Activated CD8-positive, alpha-beta memory T cell treated with anti-CD3 and anti-CD28 coated beads, Interleukin-2, amount 10 ng/mL, durations not matched to agents 7 days and 5 days (primary cell): ENCODE results near the gene JAGN1. TPM values are rescaled to one million over a fixed set of nuclear protein-coding genes. Genes with fewer than 3 reads are reported as not detected.
"Not testable (repeated sequence)": the region's sequence is repeated elsewhere in the genome, so short reads cannot be mapped to it uniquely, and the experiment has no call there.

Source experiments
- ATAC-seq: fragments of 150-1000 bp; cut with Tn5 transposase; one replicate; pipeline ENCODE4 v1.10.0; 2021; ENCODE audit warnings: moderate library complexity
- CTCF ChIA-PET: fragments of 350-600 bp; sonication (Branson Sonifier 250); formaldehyde crosslinking; loops from one replicate; lab custom pipeline; 2021; ENCODE audit warnings: antibody characterized with exemption; lab: Charles Lee
- DNase-seq: peaks from one replicate; pipeline ENCODE4 v3.0.0-alpha.2; 2020
- H3K27ac Mint-ChIP-seq: one replicate; pipeline ENCODE4 v1.8.0; 2021; ENCODE audit warnings: mild to moderate bottlenecking, mixed read lengths
- H3K27me3 Mint-ChIP-seq: one replicate; pipeline ENCODE4 v1.8.0; 2021; ENCODE audit warnings: mixed read lengths
- H3K36me3 Mint-ChIP-seq: one replicate; pipeline ENCODE4 v1.8.0; 2021; ENCODE audit warnings: mild to moderate bottlenecking, mixed read lengths
- H3K4me1 Mint-ChIP-seq: one replicate; pipeline ENCODE4 v1.8.0; 2021; ENCODE audit warnings: mixed read lengths
- H3K4me3 Mint-ChIP-seq: one replicate; pipeline ENCODE4 v1.8.0; 2021; ENCODE audit warnings: mild to moderate bottlenecking, moderate library complexity, mixed read lengths
- H3K9me3 Mint-ChIP-seq: one replicate; pipeline ENCODE4 v1.8.0; 2022; ENCODE audit warnings: low read depth, mixed read lengths
- total RNA-seq, 2 experiments: library from RNA; stranded (reverse); gene quantifications; one replicate each; pipeline ENCODE4 v1.2.3, GENCODE V29; 2021

JAGN1 gene
- total RNA-seq, 2 experiments from 2014 or later, result 27.9 to 44.0 TPM

DNA sequence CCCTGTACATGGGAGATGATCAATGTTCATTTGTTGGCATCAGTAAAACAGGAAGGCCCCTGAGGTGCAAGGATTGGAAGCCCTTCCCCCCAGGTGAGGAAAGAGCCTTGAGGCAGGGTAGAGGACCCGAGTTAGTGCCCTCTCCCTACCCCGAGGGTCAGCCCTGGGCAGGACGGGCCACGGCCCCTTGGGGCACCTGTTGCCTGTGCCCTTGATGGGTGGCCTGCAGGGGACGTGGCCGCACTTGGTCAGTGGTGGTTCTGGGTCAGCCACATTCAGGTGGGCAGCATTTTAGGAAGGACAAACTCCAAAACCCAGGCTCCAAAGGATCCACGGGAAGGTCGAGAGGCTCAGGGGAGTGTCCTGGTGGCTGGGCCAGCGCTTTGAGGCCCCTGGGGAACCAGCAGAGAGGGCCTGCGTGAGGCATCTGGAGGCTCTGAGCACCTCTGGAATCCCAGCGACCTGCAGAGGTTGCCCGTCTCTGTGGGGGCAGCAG lies 30.8 kb upstream of the JAGN1 start:
- Mint-ChIP-seq H3K27me3 (peaks cover 10% of the 10 kb centered on the region), H3K4me3 (no peak overlapping the region), H3K27ac (no peak overlapping the region), H3K36me3 (no peaks in the 10 kb centered on the region), H3K9me3 (no peaks in the 10 kb centered on the region), H3K4me1 (peaks cover 1% of the 10 kb centered on the region)
- CTCF ChIA-PET, result no interaction called here
- ATAC-seq, result no peak
- DNase-seq, result no peak

- H3K36me3 Mint-ChIP-seq, result no peaks in the 10 kb centered on the region
- CTCF ChIA-PET, result no interaction called here
- no peak overlapping the region for H3K4me3 Mint-ChIP-seq
- ATAC-seq (no peak), DNase-seq (no peak)
- peaks cover 10% of the 10 kb centered on the region for H3K27me3 Mint-ChIP-seq
- H3K4me1 Mint-ChIP-seq, result peaks cover 1% of the 10 kb centered on the region
- no peak overlapping the region for H3K27ac Mint-ChIP-seq
- H3K9me3 Mint-ChIP-seq, result no peaks in the 10 kb centered on the region
These were observed 29.2 kb upstream of the JAGN1 start for GRCh38 chr3:9861201-9861600.

GRCh38 chr3:9861626-9862130 lies 28.7 kb upstream of the JAGN1 start:
- Mint-ChIP-seq H3K27me3 (peaks cover 10% of the 10 kb centered on the region), H3K4me3 (no peak overlapping the region), H3K27ac (no peak overlapping the region), H3K36me3 (no peaks in the 10 kb centered on the region), H3K4me1 (peaks cover 1% of the 10 kb centered on the region), H3K9me3 (no peaks in the 10 kb centered on the region)
- CTCF ChIA-PET, result no interaction called here
- ATAC-seq, result no peak
- DNase-seq, result no peak

GRCh38 chr3:9862391-9863057 lies 27.9 kb upstream of the JAGN1 start:
- H3K4me3 Mint-ChIP-seq, result no peak overlapping the region
- no peak for DNase-seq
- peaks cover 10% of the 10 kb centered on the region for H3K27me3 Mint-ChIP-seq

GRCh38 chr3:9863058-9863772 lies 27.2 kb upstream of the JAGN1 start:
- DNase-seq, result no peak
- H3K4me3 Mint-ChIP-seq, result no peak overlapping the region
- H3K27me3 Mint-ChIP-seq, result peaks cover 10% of the 10 kb centered on the region
- H3K36me3 Mint-ChIP-seq, result no peaks in the 10 kb centered on the region
- CTCF ChIA-PET, result no interaction called here
- H3K27ac Mint-ChIP-seq, result no peak overlapping the region
- no peak for ATAC-seq
- peaks cover 1% of the 10 kb centered on the region for H3K4me1 Mint-ChIP-seq
- no peaks in the 10 kb centered on the region for H3K9me3 Mint-ChIP-seq

More at GRCh38 chr3:9862391-9863057, 27.9 kb upstream of the JAGN1 start:
- ATAC-seq, result peak; percentile 85
- H3K4me1 Mint-ChIP-seq, result peaks cover 1% of the 10 kb centered on the region
- no peaks in the 10 kb centered on the region for H3K36me3 Mint-ChIP-seq
- no peaks in the 10 kb centered on the region for H3K9me3 Mint-ChIP-seq
- CTCF ChIA-PET, result no interaction called here
- H3K27ac Mint-ChIP-seq, result no peak overlapping the region

DNA sequence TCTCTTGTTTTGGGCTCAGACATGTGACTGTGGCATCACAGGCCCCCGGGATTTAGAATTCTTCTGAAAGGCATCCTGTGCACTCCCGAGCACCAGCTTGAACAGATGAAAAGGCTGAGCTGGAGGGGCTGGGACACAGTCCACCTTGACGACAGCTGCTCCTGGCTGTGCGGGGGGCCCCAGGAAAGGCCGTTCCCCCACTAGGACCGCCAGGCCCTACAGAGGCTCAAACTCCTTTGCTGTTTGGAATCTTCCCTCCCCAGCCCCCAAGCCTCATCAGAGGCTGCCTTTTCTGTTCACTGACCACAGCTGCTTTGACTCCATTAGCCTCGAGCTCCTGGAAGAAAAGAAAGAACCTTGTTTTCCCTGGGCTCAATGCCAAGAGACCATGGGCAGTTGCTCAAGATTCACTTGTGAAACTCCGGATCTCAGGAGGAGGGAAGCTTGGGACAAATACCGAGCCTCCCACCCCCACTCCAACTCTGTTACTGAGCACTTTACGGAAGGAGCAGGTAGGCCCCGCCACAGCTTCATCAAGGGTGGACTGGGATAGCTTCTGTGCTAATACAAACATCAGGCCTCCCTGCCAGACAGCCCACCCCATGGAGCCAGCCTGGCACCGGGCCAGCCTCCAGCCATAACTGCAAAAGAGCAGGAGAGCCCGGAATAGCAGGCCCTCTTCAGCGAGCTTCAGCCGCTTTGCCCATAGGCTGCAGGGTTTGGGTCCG lies 26.0 kb upstream of the JAGN1 start:
- H3K9me3 Mint-ChIP-seq, result no peaks in the 10 kb centered on the region

DNA sequence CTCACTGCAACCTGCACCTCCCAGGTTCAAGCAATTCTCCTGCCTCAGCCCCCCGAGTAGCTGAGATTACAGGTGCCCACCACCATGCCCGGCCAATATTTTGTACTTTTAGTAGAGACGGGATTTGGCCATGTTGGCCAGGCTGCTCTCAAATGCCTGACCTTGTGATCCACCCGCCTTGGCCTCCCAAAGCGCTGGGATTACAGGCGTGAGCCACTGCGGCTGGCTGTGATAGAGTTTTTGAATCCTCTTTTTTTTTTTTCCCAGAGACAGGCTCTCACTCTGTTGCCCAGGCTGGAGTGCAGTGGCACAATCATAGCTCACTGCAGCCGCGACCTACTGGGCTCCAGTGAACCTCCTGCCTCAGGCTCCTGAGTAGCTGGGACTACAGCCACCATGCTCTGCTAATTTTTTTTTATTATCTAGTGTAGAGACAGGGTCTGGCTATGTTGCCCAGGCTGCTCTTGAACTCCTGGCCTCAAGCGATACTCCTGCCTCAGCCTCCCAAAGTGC lies 25.2 kb upstream of the JAGN1 start:
- CTCF ChIA-PET, H3K4me1 Mint-ChIP-seq, H3K9me3 Mint-ChIP-seq, ATAC-seq, DNase-seq, H3K36me3 Mint-ChIP-seq, H3K4me3 Mint-ChIP-seq, H3K27ac Mint-ChIP-seq: not testable (repeated sequence)
- peaks cover 10% of the 10 kb centered on the region for H3K27me3 Mint-ChIP-seq

More for the DNA sequence above, 26.0 kb upstream of the JAGN1 start:
- Mint-ChIP-seq H3K4me1 (peaks cover 1% of the 10 kb centered on the region), H3K27ac (no peak overlapping the region), H3K4me3 (no peak overlapping the region), H3K27me3 (peaks cover 10% of the 10 kb centered on the region), H3K36me3 (no peaks in the 10 kb centered on the region)
- CTCF ChIA-PET, result no interaction called here
- DNase-seq, result no peak
- ATAC-seq, result no peak

DNA sequence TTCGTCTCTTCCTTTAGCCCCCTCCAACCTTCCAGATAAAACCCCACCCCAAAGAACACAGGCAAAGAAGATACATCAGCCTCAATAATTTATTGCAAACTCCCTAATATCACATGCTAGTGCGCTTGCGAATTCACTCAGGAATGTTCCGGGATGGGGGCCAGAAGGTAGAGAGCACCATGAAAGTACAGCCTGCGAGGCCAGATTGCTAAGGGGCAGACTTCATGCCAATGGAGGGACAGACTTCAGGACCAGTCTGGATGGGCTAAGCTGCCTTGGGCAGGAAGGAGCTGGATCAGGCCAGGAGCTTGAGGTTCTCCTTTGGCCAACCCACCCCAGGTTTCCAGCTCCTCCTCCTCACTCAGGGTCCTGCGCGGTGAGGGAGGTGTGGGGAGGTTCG lies 23.8 kb upstream of the JAGN1 start:
- Mint-ChIP-seq H3K4me3 (no peak overlapping the region), H3K9me3 (no peaks in the 10 kb centered on the region), H3K4me1 (peaks cover 1% of the 10 kb centered on the region), H3K27ac (no peak overlapping the region), H3K27me3 (peaks cover 10% of the 10 kb centered on the region), H3K36me3 (no peaks in the 10 kb centered on the region)
- CTCF ChIA-PET, result no interaction called here
- DNase-seq, result no peak
- ATAC-seq, result no peak

DNA sequence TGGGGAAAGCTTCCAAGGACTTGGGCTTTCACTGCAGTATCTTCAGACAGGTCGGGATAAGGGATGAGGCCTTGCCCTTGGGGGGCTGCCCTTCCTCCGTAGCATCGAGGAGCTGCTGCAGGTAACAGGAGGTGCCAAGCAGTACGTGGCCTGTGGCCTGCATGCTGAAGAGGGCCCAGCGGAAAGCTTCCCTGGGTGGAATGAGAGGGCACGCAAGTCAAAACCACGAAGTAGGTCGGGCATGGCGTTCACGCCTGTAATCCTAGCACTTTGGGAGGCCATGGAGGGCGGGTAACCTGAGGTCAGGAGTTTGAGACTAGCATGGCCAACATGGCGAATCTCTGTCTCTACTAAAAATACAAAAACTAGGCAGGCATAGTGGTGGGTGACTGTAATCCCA lies 23.3 kb upstream of the JAGN1 start:
- CTCF ChIA-PET, result no interaction called here
- no peaks in the 10 kb centered on the region for H3K36me3 Mint-ChIP-seq

DNA sequence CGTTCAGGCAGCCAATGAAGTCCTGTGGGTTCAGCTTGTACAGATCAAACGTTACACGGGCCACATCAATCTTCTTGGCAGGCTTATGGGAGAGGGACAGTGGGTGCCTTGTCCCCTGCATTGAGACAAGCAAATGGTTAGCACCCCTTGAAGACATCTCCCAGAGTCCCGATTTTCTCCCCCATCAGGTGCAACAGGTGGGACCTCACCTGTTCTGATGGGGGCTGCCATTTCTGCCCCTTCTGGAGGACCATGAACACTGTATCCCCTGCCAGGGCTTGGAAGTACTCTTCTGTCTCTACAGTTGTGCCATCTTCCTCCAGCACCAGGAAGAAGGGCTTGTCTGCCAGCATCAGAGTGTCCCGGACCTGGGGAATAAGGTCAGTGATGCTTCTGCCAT lies 20.5 kb upstream of the JAGN1 start:
- no peak overlapping the region for H3K4me3 Mint-ChIP-seq
- H3K27ac Mint-ChIP-seq, result no peak overlapping the region
- ATAC-seq (no peak), DNase-seq (no peak)
- no peaks in the 10 kb centered on the region for H3K9me3 Mint-ChIP-seq
- H3K36me3 Mint-ChIP-seq, result no peaks in the 10 kb centered on the region
- no peaks in the 10 kb centered on the region for H3K4me1 Mint-ChIP-seq
- H3K27me3 Mint-ChIP-seq, result no peaks in the 10 kb centered on the region
- CTCF ChIA-PET, result no interaction called here

More for the DNA sequence above, 23.3 kb upstream of the JAGN1 start:
- Mint-ChIP-seq H3K27me3 (peaks cover 6% of the 10 kb centered on the region), H3K27ac (no peak overlapping the region), H3K4me3 (no peak overlapping the region), H3K9me3 (no peaks in the 10 kb centered on the region), H3K4me1 (peaks cover 1% of the 10 kb centered on the region)
- ATAC-seq (no peak), DNase-seq (no peak)

DNA sequence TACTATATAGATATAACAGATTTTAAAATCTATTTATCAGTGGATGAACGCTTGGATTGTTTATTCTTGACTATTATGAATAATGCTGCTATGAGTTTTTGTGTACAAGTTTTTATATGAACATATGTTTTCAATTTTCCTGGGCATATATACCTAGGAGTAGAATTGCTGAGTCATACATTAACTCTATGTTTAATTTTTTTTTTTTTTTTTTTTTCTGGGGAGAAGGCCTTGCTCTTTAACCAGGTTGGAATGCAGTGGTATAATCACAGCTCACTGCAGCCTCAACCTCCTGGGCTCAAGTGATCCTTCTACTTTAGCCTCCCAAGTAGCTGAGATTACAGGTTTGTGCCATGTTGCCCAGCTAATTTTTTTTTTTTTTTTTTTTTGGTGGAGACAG lies 19.4 kb upstream of the JAGN1 start:
- CTCF ChIA-PET, result no interaction called here
- Mint-ChIP-seq H3K36me3 (no peaks in the 10 kb centered on the region), H3K4me1 (no peaks in the 10 kb centered on the region), H3K27me3 (peaks cover 3% of the 10 kb centered on the region), H3K27ac (no peak overlapping the region), H3K9me3 (no peaks in the 10 kb centered on the region), H3K4me3 (no peak overlapping the region)
- no peak for DNase-seq
- no peak for ATAC-seq

DNA sequence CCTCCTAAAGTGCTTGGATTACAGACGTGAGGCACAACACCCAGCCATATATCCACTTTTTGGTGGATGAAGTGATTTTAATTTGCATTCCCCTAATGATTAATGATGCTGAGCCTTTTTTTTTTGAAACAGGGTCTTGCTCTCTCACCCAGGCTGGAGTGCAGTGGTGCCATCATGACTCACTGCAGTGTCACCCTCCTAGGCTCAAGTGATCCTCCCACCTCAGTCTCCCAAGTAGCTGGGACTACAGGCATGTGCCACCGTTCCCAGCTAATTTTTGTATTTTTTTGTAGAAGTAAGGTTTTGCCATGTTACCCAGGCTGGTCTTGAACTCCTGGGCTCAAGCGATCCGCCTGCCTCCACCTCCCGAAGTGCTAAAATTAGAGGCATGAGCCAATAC lies 18.3 kb upstream of the JAGN1 start:
- DNase-seq, H3K4me1 Mint-ChIP-seq, H3K9me3 Mint-ChIP-seq, H3K27ac Mint-ChIP-seq, CTCF ChIA-PET, ATAC-seq, H3K27me3 Mint-ChIP-seq, H3K4me3 Mint-ChIP-seq, H3K36me3 Mint-ChIP-seq: not testable (repeated sequence)

- CTCF ChIA-PET, result interaction anchor here (1.3 kb wide), 1 partner anchor 59 kb away, joined by 3 read pairs; no protein-coding TSS in a partner anchor
- Mint-ChIP-seq H3K9me3 (no peaks in the 10 kb centered on the region), H3K36me3 (no peaks in the 10 kb centered on the region), H3K4me1 (no peaks in the 10 kb centered on the region), H3K27ac (no peak overlapping the region), H3K4me3 (no peak overlapping the region), H3K27me3 (peaks cover 6% of the 10 kb centered on the region)
- DNase-seq, result no peak
- ATAC-seq, result no peak
These were observed 15.0 kb upstream of the JAGN1 start for GRCh38 chr3:9875448-9875847.
